Measurements from ENCODE around the gene TSHZ2.

GRCh38 chr20:53152228-53152627, 180.1 kb downstream of the TSHZ2 start:
- TF ChIP-seq CTCF (IDR thresholded peaks at IDR 0.05; ENCODE audit: insufficient read depth, low read depth, low read length) (no peak), EZH2 (IDR thresholded peaks at IDR 0.05; ENCODE audit: insufficient read depth, low read length) (no peak)

Measured in astrocyte (in vitro differentiated cells and primary cell).